Vagina (tissue), 2 donors: ENCODE measurements around the gene CACNA1C.

ENCODE experiments used
- POLR2A ChIP-seq, 2 donors: fragments of 450-650 bp; IDR thresholded peaks; one replicate each; pipeline ENCODE4 v1.6.1; 2017; ENCODE audit warnings: antibody characterized with exemption in 2 of 2, mild to moderate bottlenecking in 2 of 2, moderate library complexity in 2 of 2
- TF ChIP-seq, protein P1 (sequence below), 3 experiments: fragments of 450-650 bp in 2 of 3; fragments of 200-600 bp in 1 of 3; sonication (generic) in 1 of 3; IDR thresholded peaks; one replicate each; pipeline ENCODE4 v1.5.1; 2017 to 2019; ENCODE audit warnings: antibody characterized with exemption in 3 of 3, mild to moderate bottlenecking in 2 of 3, moderate library complexity in 2 of 3

GRCh38 chr12:2076196-2076570 is 23.4 kb downstream of the CACNA1C start:
- TF ChIP-seq, protein P1, sequence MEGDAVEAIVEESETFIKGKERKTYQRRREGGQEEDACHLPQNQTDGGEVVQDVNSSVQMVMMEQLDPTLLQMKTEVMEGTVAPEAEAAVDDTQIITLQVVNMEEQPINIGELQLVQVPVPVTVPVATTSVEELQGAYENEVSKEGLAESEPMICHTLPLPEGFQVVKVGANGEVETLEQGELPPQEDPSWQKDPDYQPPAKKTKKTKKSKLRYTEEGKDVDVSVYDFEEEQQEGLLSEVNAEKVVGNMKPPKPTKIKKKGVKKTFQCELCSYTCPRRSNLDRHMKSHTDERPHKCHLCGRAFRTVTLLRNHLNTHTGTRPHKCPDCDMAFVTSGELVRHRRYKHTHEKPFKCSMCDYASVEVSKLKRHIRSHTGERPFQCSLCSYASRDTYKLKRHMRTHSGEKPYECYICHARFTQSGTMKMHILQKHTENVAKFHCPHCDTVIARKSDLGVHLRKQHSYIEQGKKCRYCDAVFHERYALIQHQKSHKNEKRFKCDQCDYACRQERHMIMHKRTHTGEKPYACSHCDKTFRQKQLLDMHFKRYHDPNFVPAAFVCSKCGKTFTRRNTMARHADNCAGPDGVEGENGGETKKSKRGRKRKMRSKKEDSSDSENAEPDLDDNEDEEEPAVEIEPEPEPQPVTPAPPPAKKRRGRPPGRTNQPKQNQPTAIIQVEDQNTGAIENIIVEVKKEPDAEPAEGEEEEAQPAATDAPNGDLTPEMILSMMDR (IDR thresholded peaks at IDR 0.05): no peak
- TF ChIP-seq POLR2A (IDR thresholded peaks at IDR 0.05): no peak
